ENCODE data around the gene ANKDD1A. TPM values are rescaled to one million over a fixed set of nuclear protein-coding genes. Genes with fewer than 3 reads are reported as not detected.

The ANKDD1A gene
- total RNA-seq: 8.2 and 14.8 TPM in 2 replicates

GRCh38 chr15:64911311-64912186 is at the start of gene ANKDD1A:
TSS of gene ANKDD1A (plus strand) at chr15:64911902. CDS start at chr15:64911931, 29 bp downstream.

DNA sequence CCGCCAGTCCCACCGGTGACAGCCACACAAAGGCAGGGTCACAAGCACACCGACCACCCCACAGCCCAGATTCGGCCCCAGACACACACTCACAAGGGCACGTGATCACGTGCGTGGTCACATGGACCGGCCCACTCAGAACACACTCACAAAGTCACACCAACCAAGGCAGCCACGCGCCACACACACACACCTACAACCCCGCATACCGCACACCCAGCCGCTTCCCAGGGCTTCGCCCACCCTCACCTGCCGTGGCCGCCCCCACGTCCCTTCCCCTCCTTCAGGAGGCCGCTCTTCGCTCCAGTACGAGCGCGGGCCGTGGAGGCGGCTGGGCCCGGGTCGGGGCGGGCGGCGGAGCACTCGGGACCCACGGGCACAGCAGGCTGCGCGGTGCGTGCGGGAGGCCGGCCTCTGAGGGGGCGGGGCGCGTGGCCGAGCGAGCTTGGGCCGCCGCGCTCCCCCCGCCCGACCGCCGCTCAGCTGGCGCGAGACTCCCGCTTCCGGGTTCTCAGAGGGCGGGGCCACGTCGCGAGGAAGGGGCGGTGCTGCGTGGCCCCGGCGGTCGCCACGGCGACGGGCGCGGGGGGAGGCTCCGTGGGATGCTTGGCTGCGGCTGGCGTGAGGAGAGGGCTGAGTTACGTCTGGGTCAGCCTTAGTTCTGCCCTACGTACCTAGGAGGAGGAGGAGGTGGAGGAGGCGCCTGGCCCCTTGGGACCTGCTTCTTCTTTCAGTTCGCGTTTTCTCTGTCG is 77.9 kb downstream of the ANKDD1A start, which contains the start of gene SPG21:
SPG21 (minus strand) TSS at position 499 of the 752 bp plus-strand sequence. CDS start 6,345 bp downstream, outside the sequence.

Other genes starting within 250 kb of the ANKDD1A start
- 0.09 TPM in 1 of 2 replicates, not detected in the other for gene RBPMS2, start 136.3 kb upstream of the ANKDD1A start, total RNA-seq
- 4.3 and 7.7 TPM in 2 replicates for gene PIF1, start 86.3 kb upstream of the ANKDD1A start, total RNA-seq
- gene PLEKHO2, start 70.0 kb upstream of the ANKDD1A start, total RNA-seq: 31.4 and 44.4 TPM in 2 replicates
- gene SPG21, start 78.0 kb downstream of the ANKDD1A start, total RNA-seq: 64.9 and 69.7 TPM in 2 replicates
- 7.6 and 13.4 TPM in 2 replicates for gene MTFMT, start 117.7 kb downstream of the ANKDD1A start, total RNA-seq
- gene SLC51B, start 133.5 kb downstream of the ANKDD1A start, total RNA-seq: 1.0 and 1.9 TPM in 2 replicates
- gene RASL12, start 156.1 kb downstream of the ANKDD1A start, total RNA-seq: 31.7 and 58.0 TPM in 2 replicates
- not detected in 2 replicates for gene KBTBD13, start 164.8 kb downstream of the ANKDD1A start, total RNA-seq
- gene UBAP1L, start 203.3 kb downstream of the ANKDD1A start, total RNA-seq: 0.95 and 1.5 TPM in 2 replicates
- 11.8 and 15.0 TPM in 2 replicates for gene PDCD7, start 221.9 kb downstream of the ANKDD1A start, total RNA-seq